ENCODE measurements around the gene EDN1. TPM values are rescaled to one million over a fixed set of nuclear protein-coding genes. Genes with fewer than 3 reads are reported as not detected.

The EDN1 gene
- total and polyA plus RNA-seq, 11 donors = 1.0 to 11.6 (median 4.1) TPM

DNA sequence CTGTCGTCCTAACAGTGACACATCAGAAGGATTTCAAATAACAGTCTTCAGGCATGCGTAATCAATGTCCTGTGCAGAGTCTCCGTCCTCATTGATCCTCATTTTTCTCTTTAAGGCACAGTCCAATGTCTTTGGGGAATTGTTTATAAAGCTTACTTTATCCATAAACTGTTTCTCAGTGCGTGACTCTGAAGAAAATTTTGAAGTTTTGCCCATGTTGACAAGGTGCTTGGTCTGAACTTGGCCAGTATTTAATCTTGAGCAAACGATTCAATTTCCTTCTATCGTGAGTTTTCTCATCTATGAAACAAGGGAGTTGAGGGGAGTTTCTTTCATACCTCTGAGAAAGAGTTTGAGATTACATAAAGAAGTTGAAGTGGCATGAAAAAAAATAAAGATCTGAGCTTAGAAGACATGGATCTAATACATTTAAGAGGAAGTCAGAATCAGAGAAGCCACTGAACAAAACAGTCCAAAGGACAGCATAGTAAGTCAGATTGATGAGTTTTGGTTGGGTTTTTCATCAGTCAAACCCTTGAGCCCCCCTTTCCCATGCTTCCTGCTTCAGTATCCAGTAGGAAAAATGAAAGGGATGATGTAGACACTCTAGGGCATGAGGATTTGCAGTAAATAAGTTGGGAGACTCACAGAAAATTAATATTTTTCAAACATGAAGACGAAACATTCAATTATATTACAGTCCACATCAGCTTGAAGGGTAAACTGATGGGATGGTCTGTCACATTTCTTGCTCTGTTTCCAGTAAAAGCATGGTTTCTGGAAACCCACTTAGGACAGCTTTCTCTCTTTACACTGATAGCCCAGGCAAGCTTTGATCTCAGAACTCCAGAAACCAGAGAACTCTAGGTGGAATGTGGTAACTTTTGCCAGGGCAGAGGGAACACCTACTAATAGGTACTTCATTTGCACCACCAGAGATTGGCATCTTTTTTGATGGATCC lies 8.1 kb downstream of the EDN1 start:
- Histone ChIP-seq H3K27ac (no peak overlapping the region), H3K9me3 (no peaks in the 10 kb centered on the region), H3K4me1 (peaks cover 0 to 8% (median 0%) of the 10 kb centered on the region in 12 donors), H3K4me3 (no peak overlapping the region), H3K27me3 (no peaks in the 10 kb centered on the region), H3K36me3 (peaks cover 0 to 15% (median 0%) of the 10 kb centered on the region in 9 donors)
- intact Hi-C loops (cut with DNase I) = loop anchor here in 3 of 10 donors (5.0 to 10.0 kb wide), 4 partner anchors 97 to 597 kb away; no protein-coding TSS in a partner anchor
- no peak for TF ChIP-seq POLR2A (IDR thresholded peaks at IDR 0.05)
- TF ChIP-seq, protein P1, sequence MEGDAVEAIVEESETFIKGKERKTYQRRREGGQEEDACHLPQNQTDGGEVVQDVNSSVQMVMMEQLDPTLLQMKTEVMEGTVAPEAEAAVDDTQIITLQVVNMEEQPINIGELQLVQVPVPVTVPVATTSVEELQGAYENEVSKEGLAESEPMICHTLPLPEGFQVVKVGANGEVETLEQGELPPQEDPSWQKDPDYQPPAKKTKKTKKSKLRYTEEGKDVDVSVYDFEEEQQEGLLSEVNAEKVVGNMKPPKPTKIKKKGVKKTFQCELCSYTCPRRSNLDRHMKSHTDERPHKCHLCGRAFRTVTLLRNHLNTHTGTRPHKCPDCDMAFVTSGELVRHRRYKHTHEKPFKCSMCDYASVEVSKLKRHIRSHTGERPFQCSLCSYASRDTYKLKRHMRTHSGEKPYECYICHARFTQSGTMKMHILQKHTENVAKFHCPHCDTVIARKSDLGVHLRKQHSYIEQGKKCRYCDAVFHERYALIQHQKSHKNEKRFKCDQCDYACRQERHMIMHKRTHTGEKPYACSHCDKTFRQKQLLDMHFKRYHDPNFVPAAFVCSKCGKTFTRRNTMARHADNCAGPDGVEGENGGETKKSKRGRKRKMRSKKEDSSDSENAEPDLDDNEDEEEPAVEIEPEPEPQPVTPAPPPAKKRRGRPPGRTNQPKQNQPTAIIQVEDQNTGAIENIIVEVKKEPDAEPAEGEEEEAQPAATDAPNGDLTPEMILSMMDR (IDR thresholded peaks at IDR 0.05) = no peak
- ATAC-seq (no peak), DNase-seq (no peak)
- WGBS, 4 donors = 90 to 93% (median 91%) methylated on average over 7 of the region's 7 CpGs

DNA sequence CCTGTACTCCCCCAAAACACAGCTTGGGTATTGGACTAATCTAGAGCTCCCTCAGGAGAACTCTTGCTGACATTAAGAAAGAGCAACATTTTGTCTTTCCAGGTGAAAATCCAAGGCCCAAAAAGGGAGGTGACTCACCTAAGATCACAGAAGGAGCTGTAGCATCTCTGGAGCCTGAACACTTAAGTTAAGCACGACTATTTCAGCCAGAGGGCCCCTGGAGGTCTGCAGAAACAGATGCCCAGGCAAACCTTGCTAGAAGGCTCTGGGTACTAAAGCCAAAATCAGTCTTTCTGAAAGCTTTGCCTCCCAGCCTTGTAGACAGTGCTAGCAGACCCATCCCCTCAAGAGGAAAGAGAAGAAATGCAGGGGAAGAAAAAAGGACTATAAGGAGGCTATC lies 8.8 kb downstream of the EDN1 start:
- intact Hi-C loops (cut with DNase I) = loop anchor here in 3 of 10 donors (5.0 to 10.0 kb wide), 4 partner anchors 96 to 596 kb away; no protein-coding TSS in a partner anchor
- Histone ChIP-seq H3K4me1 (peaks cover 0 to 8% (median 0%) of the 10 kb centered on the region in 12 donors), H3K27ac (no peak overlapping the region), H3K9me3 (no peaks in the 10 kb centered on the region), H3K36me3 (peaks cover 0 to 12% (median 0%) of the 10 kb centered on the region in 9 donors), H3K4me3 (no peak overlapping the region), H3K27me3 (no peaks in the 10 kb centered on the region)
- DNase-seq = no peak
- no peak for TF ChIP-seq POLR2A (IDR thresholded peaks at IDR 0.05)
- TF ChIP-seq, protein P1 (IDR thresholded peaks at IDR 0.05) = no peak
- 43 to 63% (median 55%) methylated on average over 1 of the region's 1 CpG for WGBS, 4 donors
- no peak for ATAC-seq

DNA sequence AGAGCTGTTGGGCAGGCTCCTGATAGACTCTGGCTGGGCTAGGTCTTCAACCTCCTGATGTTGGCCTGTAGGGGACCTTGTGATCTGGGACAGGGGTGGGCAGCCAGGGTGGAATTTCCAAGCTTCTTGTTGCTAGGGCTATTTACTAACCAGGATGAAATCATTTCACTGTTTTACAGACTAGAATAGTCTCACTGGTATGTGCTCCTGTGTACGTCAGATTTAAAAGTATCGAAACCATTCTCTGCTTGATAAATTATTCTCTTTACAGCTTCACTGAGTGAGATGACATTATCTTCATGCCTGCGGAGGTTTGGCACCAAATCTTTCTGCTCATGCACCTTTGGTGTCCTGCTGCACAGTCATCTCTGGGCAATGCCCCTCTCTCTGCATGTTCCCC lies 10.9 kb downstream of the EDN1 start:
- peaks cover 0 to 8% (median 0%) of the 10 kb centered on the region in 9 donors for H3K36me3 ChIP-seq
- no peak for DNase-seq
- intact Hi-C loops (cut with DNase I) = no loop called here
- no peak overlapping the region for H3K27ac ChIP-seq
- no peaks in the 10 kb centered on the region for H3K9me3 ChIP-seq
- no peak overlapping the region for H3K4me3 ChIP-seq
- ATAC-seq = no peak
- H3K4me1 ChIP-seq = peaks cover 0 to 4% (median 0%) of the 10 kb centered on the region in 12 donors
- H3K27me3 ChIP-seq = no peaks in the 10 kb centered on the region
- TF ChIP-seq, protein P1 (IDR thresholded peaks at IDR 0.05) = no peak
- TF ChIP-seq POLR2A (IDR thresholded peaks at IDR 0.05) = no peak
- 79 to 90% (median 82%) methylated on average over 3 of the region's 3 CpGs for WGBS, 4 donors

DNA sequence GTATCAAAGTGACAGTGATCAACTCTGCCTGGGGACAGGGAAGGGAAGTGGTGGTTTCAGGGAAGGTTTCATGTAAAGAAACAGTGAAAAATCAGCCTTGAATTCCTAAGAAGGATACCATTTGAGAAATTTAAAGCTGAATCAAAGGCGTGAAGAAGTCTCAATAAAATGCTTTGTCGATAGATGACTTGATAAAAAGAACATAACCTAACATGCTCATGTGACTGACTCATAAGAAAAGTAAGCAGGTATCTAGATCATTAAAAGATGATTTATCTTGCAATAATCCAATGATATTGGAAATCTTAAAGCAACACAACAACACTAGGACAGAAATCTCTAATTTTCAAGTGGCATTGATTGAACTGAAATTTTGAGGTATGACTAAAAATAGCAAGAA lies 14.3 kb downstream of the EDN1 start:
- ATAC-seq (no peak), DNase-seq (no peak)
- Histone ChIP-seq H3K4me3 (no peak overlapping the region), H3K36me3 (no peaks in the 10 kb centered on the region), H3K4me1 (no peaks in the 10 kb centered on the region), H3K27ac (no peak overlapping the region), H3K9me3 (peaks cover 0 to 4% (median 0%) of the 10 kb centered on the region in 12 donors), H3K27me3 (no peaks in the 10 kb centered on the region)
- intact Hi-C loops (cut with DNase I) = no loop called here
- no peak for TF ChIP-seq POLR2A (IDR thresholded peaks at IDR 0.05)
- TF ChIP-seq, protein P1 (IDR thresholded peaks at IDR 0.05) = no peak
- 94 to 97% (median 97%) methylated on average over 2 of the region's 2 CpGs for WGBS, 4 donors
